IPS-18c (cell line): ENCODE measurements around the gene RANBP3L.

Experiments
- H3K4me3 ChIP-seq: 2 replicates; pipeline ENCODE4 v1.7.0; 2013; ENCODE audit warnings: low read depth, mild to moderate bottlenecking, low read length, moderate library complexity; ENCODE audit not compliant: insufficient read depth
- H3K9me3 ChIP-seq: one replicate; pipeline ENCODE4 v1.6.1; 2013; ENCODE audit warnings: mild to moderate bottlenecking, low read length, moderate library complexity; ENCODE audit not compliant: control insufficient read depth, insufficient read depth

The RANBP3L gene

DNA sequence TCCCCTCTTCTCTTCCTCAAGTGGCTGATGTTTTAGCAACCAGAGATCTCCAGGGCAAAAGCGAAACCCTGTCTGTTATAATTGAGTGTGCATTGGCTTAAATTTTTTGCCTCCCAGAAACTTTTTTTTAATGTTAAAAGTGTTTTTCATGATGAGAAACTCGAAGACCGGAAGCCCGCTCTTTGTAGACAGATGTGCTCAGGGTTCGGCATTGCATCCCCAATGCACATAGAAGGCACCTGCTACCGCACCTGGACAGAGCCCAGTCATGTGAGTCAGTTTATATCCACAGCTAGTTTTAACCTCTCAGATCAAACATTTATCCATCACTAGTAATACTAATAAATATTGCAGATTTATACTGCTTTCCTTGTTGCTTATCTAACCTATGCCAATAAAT is 40.5 kb downstream of the RANBP3L start:
- no peak overlapping the region for H3K4me3 ChIP-seq
- no peaks in the 10 kb centered on the region for H3K9me3 ChIP-seq

GRCh38 chr5:36253575-36253974 is 48.1 kb downstream of the RANBP3L start:
- no peak overlapping the region for H3K4me3 ChIP-seq
- H3K9me3 ChIP-seq = no peaks in the 10 kb centered on the region

- H3K9me3 ChIP-seq = no peaks in the 10 kb centered on the region
- no peak overlapping the region for H3K4me3 ChIP-seq
Observed at GRCh38 chr5:36252722-36253365, 48.9 kb downstream of the RANBP3L start.

DNA sequence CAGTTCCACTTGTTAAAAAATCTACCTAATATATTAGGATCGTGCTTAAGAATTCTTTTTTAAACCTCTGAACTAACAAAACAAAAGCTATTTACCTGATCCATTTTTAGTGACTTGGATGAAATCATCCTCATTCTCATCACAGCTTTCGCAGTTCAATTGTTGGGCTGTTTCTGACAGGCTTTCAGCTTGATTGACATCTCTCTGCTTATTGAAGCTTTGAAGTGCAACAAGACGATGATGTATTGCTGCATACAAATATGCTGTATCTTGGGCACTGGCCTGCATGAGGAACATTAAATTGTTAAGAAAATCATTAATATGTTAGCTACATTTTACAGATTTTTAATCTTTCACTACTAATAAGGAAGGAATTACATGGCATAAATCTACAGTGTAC is 50.5 kb downstream of the RANBP3L start:
- no peaks in the 10 kb centered on the region for H3K9me3 ChIP-seq
- no peak overlapping the region for H3K4me3 ChIP-seq

DNA sequence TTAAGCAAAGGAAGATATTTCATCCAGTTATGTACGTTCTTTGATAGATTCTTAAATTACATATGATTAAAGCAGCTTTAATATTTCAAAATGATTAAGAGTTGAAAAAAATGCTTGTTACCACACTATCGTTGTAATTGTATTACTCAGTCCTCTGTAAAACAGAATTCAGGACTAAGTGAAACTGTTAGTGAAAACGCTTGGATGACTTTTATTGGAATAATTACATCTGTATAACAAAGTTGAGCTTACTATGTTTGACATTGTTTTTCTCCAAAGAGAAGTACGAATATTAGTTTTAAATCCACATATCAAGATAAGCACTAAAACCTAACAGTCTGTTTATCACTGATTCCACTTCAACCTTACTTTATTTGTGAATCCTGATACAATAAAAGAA is 51.3 kb downstream of the RANBP3L start:
- H3K4me3 ChIP-seq = no peak overlapping the region

GRCh38 chr5:36246036-36246800 is 55.5 kb downstream of the RANBP3L start:
- Histone ChIP-seq H3K9me3 (peaks cover 6% of the 10 kb centered on the region), H3K4me3 (no peak overlapping the region)

More for the DNA sequence above, 51.3 kb downstream of the RANBP3L start:
- no peaks in the 10 kb centered on the region for H3K9me3 ChIP-seq

DNA sequence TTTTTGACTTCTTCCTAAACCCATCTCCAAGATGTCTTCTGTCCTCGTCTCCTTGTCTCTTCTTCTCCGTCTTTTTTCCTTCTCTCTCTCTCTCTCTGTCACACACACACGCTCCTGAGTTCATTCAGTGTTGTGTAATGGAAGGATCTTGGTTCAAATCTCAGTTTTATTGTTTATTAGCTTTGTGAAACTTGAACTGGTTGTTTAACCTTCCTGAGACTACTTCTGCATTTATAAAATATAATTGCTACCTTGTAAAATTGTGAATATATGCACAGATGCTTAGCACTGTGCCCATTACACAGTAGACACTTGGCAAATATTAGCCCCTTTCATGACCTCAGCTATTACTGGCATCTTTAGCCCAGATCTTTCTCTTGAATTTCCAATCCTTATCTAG is 57.6 kb downstream of the RANBP3L start:
- H3K4me3 ChIP-seq = no peak overlapping the region
- peaks cover 6% of the 10 kb centered on the region for H3K9me3 ChIP-seq

DNA sequence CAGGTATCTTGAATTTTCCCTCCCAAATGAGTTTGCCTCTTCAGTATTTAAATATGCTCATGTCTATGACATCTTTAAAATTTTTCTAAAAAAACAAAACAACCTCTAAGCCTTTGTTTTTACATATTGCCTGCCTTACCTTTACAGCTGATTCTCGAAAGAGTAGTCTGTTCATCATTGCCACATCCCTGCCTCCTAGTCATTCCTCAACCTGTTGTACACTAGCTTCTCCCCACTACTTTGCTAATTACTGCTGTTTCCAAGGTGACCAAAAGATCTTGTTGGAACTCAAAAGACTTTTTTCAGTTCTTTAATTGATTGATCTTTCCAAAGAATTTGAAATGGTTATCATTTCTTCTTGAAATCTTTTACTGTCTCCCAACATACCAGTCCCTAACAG is 58.0 kb downstream of the RANBP3L start:
- H3K4me3 ChIP-seq = no peak overlapping the region
- peaks cover 6% of the 10 kb centered on the region for H3K9me3 ChIP-seq

- Histone ChIP-seq H3K9me3 (peaks cover 6% of the 10 kb centered on the region), H3K4me3 (peak overlapping the region; percentile 29)
Observed at GRCh38 chr5:36242534-36243485, 58.9 kb downstream of the RANBP3L start.

DNA sequence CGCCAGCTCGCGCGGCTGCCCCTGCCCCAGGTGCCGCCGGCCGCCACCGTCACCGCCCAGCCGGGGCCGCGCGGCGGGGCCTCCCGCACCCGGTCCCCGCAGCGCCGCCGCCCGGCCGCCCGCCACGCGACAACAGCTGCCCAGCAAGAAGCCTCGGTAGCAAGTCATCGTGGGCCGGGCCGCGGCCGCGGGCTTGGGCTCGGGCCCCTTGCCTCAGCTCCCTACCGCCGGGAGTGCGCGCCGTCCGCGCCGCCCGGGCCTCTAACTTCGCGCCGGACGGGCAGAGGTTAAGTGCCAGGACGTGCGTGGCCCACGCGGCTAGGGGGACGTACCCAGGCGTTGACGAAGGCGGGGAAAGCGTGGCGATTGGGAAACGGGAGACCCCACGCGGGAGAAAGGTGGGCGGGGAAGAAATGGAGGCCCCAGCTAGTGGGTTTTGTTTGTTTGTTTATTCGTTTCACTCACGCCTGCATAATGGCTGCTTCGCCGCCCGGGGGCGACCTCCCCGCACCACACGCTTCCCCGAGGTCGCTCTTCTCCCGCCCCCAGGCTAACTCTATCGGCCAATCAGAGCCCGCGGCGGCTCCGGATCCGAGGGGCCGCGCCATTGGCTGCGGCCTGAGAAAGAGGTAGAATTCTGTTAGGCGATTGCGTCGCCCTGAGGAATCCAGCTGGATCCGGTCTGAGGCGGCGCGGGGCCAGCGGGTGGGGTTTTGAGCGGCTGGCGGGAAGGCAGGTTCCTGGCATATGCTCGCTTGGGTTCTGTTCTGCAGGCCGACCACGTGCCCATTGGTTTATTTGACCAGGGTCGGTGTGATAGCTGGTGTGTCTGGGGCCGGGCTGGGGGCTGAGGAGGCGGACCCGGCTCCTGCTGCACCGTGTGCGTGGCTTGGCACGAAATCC is 59.8 kb downstream of the RANBP3L start, which contains the start of gene NADK2:
NADK2 (minus strand) TSS at position 295 of the 903 bp plus-strand sequence; CDS start at position 168, 127 bp downstream.
- Histone ChIP-seq H3K9me3 (peaks cover 6% of the 10 kb centered on the region), H3K4me3 (peak within 1 kb of the TSS; percentile 78)

GRCh38 chr5:36240779-36241630 is 60.7 kb downstream of the RANBP3L start:
- H3K4me3 ChIP-seq = peak overlapping the region; percentile 78
- H3K9me3 ChIP-seq = peaks cover 6% of the 10 kb centered on the region

DNA sequence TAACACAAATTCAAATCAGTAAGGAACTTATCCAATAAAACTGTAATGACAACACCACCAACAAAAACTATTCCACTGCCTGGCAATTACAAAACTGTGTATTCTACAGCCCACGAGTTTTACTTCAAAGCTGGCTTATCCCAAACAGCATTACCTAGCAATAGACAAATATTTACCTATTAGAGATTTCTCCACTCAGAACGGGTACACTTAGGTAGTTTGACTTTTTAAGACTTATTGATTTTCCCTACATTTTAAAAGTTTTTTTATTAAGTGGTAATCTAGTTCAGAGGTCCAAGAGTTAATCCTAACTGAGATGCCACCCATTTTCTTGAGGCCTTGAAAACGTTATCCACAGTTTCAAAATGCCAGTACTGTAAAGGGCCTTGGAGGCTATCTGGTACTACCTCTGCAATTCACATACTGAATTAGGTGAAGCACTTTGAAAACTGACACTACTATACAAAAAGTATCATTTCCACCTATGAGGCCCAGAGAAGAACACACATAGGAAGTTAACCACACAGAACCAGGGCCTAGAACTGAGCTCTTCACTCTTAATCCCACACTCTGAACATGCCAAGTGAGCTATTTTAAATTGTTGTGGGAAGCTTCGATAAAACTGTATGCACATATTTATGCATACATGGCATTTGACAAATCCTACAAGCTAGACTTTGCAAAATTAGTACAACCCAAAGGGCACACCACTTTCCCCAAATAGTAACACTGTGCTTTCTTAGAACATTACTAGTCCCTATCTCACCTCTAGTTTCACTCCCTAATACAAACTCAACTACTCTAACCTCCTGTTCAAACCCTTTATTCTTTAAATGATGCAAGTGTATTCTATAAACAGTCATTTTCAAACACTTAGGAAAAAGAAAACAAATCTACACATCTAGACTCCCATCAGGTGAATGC is 62.1 kb downstream of the RANBP3L start:
- Histone ChIP-seq H3K9me3 (peaks cover 6% of the 10 kb centered on the region), H3K4me3 (no peak overlapping the region)

GRCh38 chr5:36238502-36239295 is 63.0 kb downstream of the RANBP3L start:
- H3K9me3 ChIP-seq = peaks cover 6% of the 10 kb centered on the region
- H3K4me3 ChIP-seq = no peak overlapping the region

GRCh38 chr5:36237751-36238150 is 64.0 kb downstream of the RANBP3L start:
- Histone ChIP-seq H3K4me3 (no peak overlapping the region), H3K9me3 (peaks cover 4% of the 10 kb centered on the region)
